Hematopoietic multipotent progenitor cell (in vitro differentiated cells): ENCODE data around the gene PCDHGA7. TPM values are rescaled to one million over a fixed set of nuclear protein-coding genes. Genes with fewer than 3 reads are reported as not detected.
"Not testable (repeated sequence)": the region's sequence is repeated elsewhere in the genome, so short reads cannot be mapped to it uniquely, and the experiment has no call there.

Source experiments
- DNase-seq, 3 donors: peaks; one replicate each; pipeline ENCODE4 v3.0.0-alpha.2; 2011 to 2015; ENCODE audit warnings: low read depth in 2 of 3, low spot score in 2 of 3
- total RNA-seq: library from RNA; depleted of rRNA; stranded (reverse); fragments of >200 nt; gene quantifications from one replicate; pipeline ENCODE4 v1.2.3, GENCODE V29; 2012

The PCDHGA7 gene
- total RNA-seq, 1 donor: 0.81 TPM

DNA sequence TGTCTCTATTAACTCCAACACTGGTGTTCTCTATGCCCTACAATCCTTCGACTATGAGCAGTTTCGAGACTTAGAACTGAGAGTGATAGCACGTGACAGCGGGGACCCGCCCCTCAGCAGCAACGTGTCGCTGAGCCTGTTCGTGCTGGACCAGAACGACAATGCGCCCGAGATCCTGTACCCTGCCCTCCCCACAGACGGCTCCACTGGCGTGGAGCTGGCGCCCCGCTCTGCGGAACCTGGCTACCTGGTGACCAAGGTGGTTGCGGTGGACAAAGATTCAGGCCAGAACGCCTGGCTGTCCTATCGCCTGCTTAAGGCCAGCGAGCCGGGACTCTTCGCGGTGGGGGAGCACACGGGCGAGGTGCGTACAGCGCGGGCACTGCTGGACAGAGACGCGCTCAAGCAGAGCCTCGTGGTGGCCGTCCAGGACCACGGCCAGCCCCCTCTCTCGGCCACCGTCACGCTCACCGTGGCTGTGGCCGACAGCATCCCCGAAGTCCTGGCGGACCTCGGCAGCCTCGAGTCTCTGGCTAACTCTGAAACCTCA, 40.3 kb downstream of the PCDHGA7 start:
- no peak for DNase-seq

DNA sequence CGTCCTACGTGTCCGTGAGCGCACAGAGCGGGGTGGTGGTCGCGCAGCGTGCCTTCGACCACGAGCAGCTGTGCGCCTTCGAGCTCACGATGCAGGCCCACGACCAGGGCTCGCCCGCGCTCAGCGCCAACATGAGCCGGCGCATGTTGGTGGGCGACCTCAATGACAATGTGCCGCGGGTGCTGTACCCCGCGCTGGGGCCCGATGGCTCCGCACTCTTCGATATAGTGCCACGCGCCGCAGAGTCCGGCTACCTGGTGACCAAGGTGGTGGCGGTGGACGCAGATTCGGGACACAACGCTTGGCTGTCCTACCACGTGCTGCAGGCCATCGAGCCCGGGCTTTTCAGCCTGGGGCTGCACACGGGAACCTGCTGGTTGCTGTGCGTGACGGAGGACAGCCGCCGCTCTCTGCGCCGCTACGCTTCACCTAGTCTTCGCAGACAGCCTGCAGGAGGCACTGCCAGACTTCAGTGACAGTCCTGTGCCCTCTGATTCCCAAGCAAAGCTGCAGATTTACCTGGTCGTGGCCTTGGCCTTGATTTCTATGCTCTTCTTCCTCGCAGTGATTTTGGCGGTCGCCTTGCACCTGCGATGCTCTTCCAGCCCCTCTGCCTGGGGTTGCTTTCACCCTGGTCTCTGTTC, 45.4 kb downstream of the PCDHGA7 start:
- no peak for DNase-seq

DNA sequence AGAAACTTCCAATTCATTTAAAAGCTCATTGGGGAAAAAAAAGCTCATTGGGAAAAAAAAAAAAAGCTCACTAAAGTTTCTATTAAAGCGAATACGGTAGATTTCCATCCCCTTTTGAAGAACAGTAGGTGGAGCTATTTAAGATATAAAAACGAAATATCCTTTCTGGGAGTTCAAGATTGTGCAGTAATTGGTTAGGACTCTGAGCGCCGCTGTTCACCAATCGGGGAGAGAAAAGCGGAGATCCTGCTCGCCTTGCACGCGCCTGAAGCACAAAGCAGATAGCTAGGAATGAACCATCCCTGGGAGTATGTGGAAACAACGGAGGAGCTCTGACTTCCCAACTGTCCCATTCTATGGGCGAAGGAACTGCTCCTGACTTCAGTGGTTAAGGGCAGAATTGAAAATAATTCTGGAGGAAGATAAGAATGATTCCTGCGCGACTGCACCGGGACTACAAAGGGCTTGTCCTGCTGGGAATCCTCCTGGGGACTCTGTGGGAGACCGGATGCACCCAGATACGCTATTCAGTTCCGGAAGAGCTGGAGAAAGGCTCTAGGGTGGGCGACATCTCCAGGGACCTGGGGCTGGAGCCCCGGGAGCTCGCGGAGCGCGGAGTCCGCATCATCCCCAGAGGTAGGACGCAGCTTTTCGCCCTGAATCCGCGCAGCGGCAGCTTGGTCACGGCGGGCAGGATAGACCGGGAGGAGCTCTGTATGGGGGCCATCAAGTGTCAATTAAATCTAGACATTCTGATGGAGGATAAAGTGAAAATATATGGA, 48.0 kb downstream of the PCDHGA7 start, which contains the start of gene PCDHGA12:
PCDHGA12 (plus strand) TSS at position 176 of the 782 bp plus-strand sequence; CDS start at position 429, 253 bp downstream.
- DNase-seq: peak in 2 of 3 donors; percentile 74 to 82

DNA sequence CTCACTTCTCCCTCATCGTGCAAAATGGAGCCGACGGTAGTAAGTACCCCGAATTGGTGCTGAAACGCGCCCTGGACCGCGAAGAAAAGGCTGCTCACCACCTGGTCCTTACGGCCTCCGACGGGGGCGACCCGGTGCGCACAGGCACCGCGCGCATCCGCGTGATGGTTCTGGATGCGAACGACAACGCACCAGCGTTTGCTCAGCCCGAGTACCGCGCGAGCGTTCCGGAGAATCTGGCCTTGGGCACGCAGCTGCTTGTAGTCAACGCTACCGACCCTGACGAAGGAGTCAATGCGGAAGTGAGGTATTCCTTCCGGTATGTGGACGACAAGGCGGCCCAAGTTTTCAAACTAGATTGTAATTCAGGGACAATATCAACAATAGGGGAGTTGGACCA, 48.7 kb downstream of the PCDHGA7 start:
- no peak for DNase-seq

DNA sequence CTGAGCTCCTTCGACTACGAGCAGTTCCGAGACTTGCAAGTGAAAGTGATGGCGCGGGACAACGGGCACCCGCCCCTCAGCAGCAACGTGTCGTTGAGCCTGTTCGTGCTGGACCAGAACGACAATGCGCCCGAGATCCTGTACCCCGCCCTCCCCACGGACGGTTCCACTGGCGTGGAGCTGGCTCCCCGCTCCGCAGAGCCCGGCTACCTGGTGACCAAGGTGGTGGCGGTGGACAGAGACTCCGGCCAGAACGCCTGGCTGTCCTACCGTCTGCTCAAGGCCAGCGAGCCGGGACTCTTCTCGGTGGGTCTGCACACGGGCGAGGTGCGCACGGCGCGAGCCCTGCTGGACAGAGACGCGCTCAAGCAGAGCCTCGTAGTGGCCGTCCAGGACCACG, 49.8 kb downstream of the PCDHGA7 start:
- not testable (repeated sequence) for DNase-seq

DNA sequence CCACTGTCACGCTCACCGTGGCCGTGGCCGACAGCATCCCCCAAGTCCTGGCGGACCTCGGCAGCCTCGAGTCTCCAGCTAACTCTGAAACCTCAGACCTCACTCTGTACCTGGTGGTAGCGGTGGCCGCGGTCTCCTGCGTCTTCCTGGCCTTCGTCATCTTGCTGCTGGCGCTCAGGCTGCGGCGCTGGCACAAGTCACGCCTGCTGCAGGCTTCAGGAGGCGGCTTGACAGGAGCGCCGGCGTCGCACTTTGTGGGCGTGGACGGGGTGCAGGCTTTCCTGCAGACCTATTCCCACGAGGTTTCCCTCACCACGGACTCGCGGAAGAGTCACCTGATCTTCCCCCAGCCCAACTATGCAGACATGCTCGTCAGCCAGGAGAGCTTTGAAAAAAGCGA, 50.2 kb downstream of the PCDHGA7 start:
- not testable (repeated sequence) for DNase-seq

DNA sequence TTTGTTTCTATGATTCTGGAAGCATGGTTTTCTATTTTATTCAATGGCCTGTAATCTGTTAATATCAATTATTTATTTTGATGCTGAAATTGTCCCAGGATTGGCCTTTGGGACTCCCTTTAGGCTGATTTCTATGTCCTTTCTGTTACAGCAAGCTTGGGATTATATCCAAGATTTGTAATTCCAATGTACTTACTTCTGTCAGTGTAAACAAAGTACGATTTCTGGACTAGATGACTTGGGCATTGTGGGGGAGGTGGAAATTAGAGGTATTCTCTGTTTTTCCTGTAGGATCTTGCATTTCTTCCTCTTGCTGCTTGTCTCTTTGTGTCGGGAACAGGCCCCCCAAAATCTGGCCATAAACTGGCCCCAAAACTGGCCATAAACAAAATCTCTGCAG, 51.5 kb downstream of the PCDHGA7 start:
- no peak for DNase-seq

Other genes with a start within 250 kb of the PCDHGA7 start
- gene PCDHB5, start 247.5 kb upstream of the PCDHGA7 start, total RNA-seq: under 0.01 TPM
- not detected for gene PCDHB6, start 232.7 kb upstream of the PCDHGA7 start, total RNA-seq
- under 0.01 TPM for gene PCDHB7, start 210.1 kb upstream of the PCDHGA7 start, total RNA-seq
- not detected for gene PCDHB8, start 205.0 kb upstream of the PCDHGA7 start, total RNA-seq
- not detected for gene PCDHB16, start 200.4 kb upstream of the PCDHGA7 start, total RNA-seq
- gene PCDHB9, start 195.6 kb upstream of the PCDHGA7 start, total RNA-seq: not detected
- under 0.01 TPM for gene PCDHB10, start 190.4 kb upstream of the PCDHGA7 start, total RNA-seq
- 0.27 TPM for gene PCDHB11, start 183.1 kb upstream of the PCDHGA7 start, total RNA-seq
- not detected for gene PCDHB12, start 174.0 kb upstream of the PCDHGA7 start, total RNA-seq
- under 0.01 TPM for gene PCDHB13, start 168.8 kb upstream of the PCDHGA7 start, total RNA-seq
- under 0.01 TPM for gene PCDHB14, start 159.4 kb upstream of the PCDHGA7 start, total RNA-seq
- under 0.01 TPM for gene PCDHB15, start 137.3 kb upstream of the PCDHGA7 start, total RNA-seq
- 0.54 TPM for gene SLC25A2, start 78.7 kb upstream of the PCDHGA7 start, total RNA-seq
- 45.0 TPM for gene TAF7, start 62.0 kb upstream of the PCDHGA7 start, total RNA-seq
- gene PCDHGA1, start 52.2 kb upstream of the PCDHGA7 start, total RNA-seq: under 0.01 TPM
- gene PCDHGA2, start 44.0 kb upstream of the PCDHGA7 start, total RNA-seq: 0.27 TPM
- 0.54 TPM for gene PCDHGA3, start 38.9 kb upstream of the PCDHGA7 start, total RNA-seq
- gene PCDHGB1, start 32.6 kb upstream of the PCDHGA7 start, total RNA-seq: 0.27 TPM
- 0.81 TPM for gene PCDHGA4, start 27.7 kb upstream of the PCDHGA7 start, total RNA-seq
- gene PCDHGB2, start 22.7 kb upstream of the PCDHGA7 start, total RNA-seq: 2.4 TPM
- 1.1 TPM for gene PCDHGA5, start 18.6 kb upstream of the PCDHGA7 start, total RNA-seq
- 3.5 TPM for gene PCDHGB3, start 12.5 kb upstream of the PCDHGA7 start, total RNA-seq
- 1.9 TPM for gene PCDHGA6, start 8.9 kb upstream of the PCDHGA7 start, total RNA-seq
- 1.6 TPM for gene PCDHGB4, start 5.0 kb downstream of the PCDHGA7 start, total RNA-seq
- gene PCDHGA8, start 9.9 kb downstream of the PCDHGA7 start, total RNA-seq: 0.54 TPM
- gene PCDHGB5, start 15.2 kb downstream of the PCDHGA7 start, total RNA-seq: 2.4 TPM
- gene PCDHGA9, start 20.0 kb downstream of the PCDHGA7 start, total RNA-seq: 1.1 TPM
- 0.81 TPM for gene PCDHGB6, start 25.3 kb downstream of the PCDHGA7 start, total RNA-seq
- gene PCDHGA10, start 30.2 kb downstream of the PCDHGA7 start, total RNA-seq: 1.1 TPM
- 2.2 TPM for gene PCDHGB7, start 34.9 kb downstream of the PCDHGA7 start, total RNA-seq
- gene PCDHGA11, start 38.3 kb downstream of the PCDHGA7 start, total RNA-seq: 1.3 TPM
- 2.2 TPM for gene PCDHGA12, start 47.8 kb downstream of the PCDHGA7 start, total RNA-seq
- gene PCDHGC3, start 93.2 kb downstream of the PCDHGA7 start, total RNA-seq: 1.1 TPM
- 0.54 TPM for gene PCDHGC4, start 102.3 kb downstream of the PCDHGA7 start, total RNA-seq
- 0.27 TPM for gene PCDHGC5, start 106.3 kb downstream of the PCDHGA7 start, total RNA-seq
- 41.5 TPM for gene DIAPH1, start 236.3 kb downstream of the PCDHGA7 start, total RNA-seq